ENCODE results near the gene F12.

F12 gene

GRCh38 chr5:177360740-177361139 lies 48.6 kb downstream of the F12 start:
- in situ Hi-C loops (cut with HindIII; ENCODE audit: low sequenced_read_pairs), result loop anchor here (5.0 kb wide), 2 partner anchors 33 to 47 kb away; partner anchors contain the start of gene F12

- in situ Hi-C loops (cut with HindIII; ENCODE audit: low sequenced_read_pairs), result loop anchor here (5.0 kb wide), 2 partner anchors 33 to 47 kb away; partner anchors contain the start of gene F12
Observed at GRCh38 chr5:177359860-177360259, 49.5 kb downstream of the F12 start.

- in situ Hi-C loops (cut with HindIII; ENCODE audit: low sequenced_read_pairs), result no loop called here
Observed at GRCh38 chr5:177359451-177359851, 49.9 kb downstream of the F12 start.

- in situ Hi-C loops (cut with HindIII; ENCODE audit: low sequenced_read_pairs), result no loop called here
Observed at GRCh38 chr5:177358370-177358819, 51.0 kb downstream of the F12 start.

GRCh38 chr5:177357459-177358351 lies 51.7 kb downstream of the F12 start, which contains the start of gene RGS14:
RGS14 (plus strand) TSS chr5:177357924; CDS start chr5:177358025, 101 bp downstream.
- in situ Hi-C loops (cut with HindIII; ENCODE audit: low sequenced_read_pairs), result no loop called here

GRCh38 chr5:177357146-177357458 lies 52.3 kb downstream of the F12 start:
- in situ Hi-C loops (cut with HindIII; ENCODE audit: low sequenced_read_pairs), result no loop called here

GRCh38 chr5:177356746-177357145 lies 52.6 kb downstream of the F12 start:
- in situ Hi-C loops (cut with HindIII; ENCODE audit: low sequenced_read_pairs), result no loop called here

GRCh38 chr5:177355868-177356168 lies 53.5 kb downstream of the F12 start:
- in situ Hi-C loops (cut with HindIII; ENCODE audit: low sequenced_read_pairs), result no loop called here

GRCh38 chr5:177355162-177355867 lies 54.0 kb downstream of the F12 start:
- in situ Hi-C loops (cut with HindIII; ENCODE audit: low sequenced_read_pairs), result no loop called here

- in situ Hi-C loops (cut with HindIII; ENCODE audit: low sequenced_read_pairs), result no loop called here
Observed at GRCh38 chr5:177354711-177355110, 54.7 kb downstream of the F12 start.

GRCh38 chr5:177354256-177354655 lies 55.1 kb downstream of the F12 start:
- in situ Hi-C loops (cut with HindIII; ENCODE audit: low sequenced_read_pairs), result no loop called here

- in situ Hi-C loops (cut with HindIII; ENCODE audit: low sequenced_read_pairs), result no loop called here
Observed at GRCh38 chr5:177353093-177353492, 56.3 kb downstream of the F12 start.
